Neuronal stem cell (in vitro differentiated cells): Measurements from ENCODE around the gene DLX1.

ENCODE experiments used
- DNase-seq: peaks from one replicate; pipeline ENCODE4 v3.0.0-alpha.2; 2013; ENCODE audit warnings: low spot score
- H2AFZ ChIP-seq: one replicate; pipeline ENCODE4 v1.6.1; 2013; ENCODE audit warnings: mild to moderate bottlenecking, low read length, inconsistent platforms
- H2AK5ac ChIP-seq: 2 replicates; pipeline ENCODE4 v1.6.1; 2013; ENCODE audit warnings: low read depth, mild to moderate bottlenecking, inconsistent platforms, low read length, moderate library complexity, mixed read lengths
- H2BK120ac ChIP-seq: 2 replicates; pipeline ENCODE4 v1.6.1; 2013; ENCODE audit warnings: low read depth, mild to moderate bottlenecking, inconsistent platforms, low read length, moderate library complexity, mixed read lengths
- H2BK12ac ChIP-seq: one replicate; pipeline ENCODE4 v1.6.1; 2013; ENCODE audit warnings: low read length, inconsistent platforms
- H2BK15ac ChIP-seq: 2 replicates; pipeline ENCODE4 v1.6.1; 2013; ENCODE audit warnings: mild to moderate bottlenecking, low read length, inconsistent platforms, mixed read lengths
- H2BK5ac ChIP-seq: one replicate; pipeline ENCODE4 v1.6.1; 2013; ENCODE audit warnings: inconsistent platforms, mild to moderate bottlenecking, low read length, moderate library complexity
- H3K14ac ChIP-seq: one replicate; pipeline ENCODE4 v1.6.1; 2013; ENCODE audit warnings: low read length, inconsistent platforms
- H3K18ac ChIP-seq: 2 replicates; pipeline ENCODE4 v1.6.1; 2013; ENCODE audit warnings: low read length, inconsistent platforms
- H3K23ac ChIP-seq: 2 replicates; pipeline ENCODE4 v1.6.1; 2013; ENCODE audit warnings: low read depth, mild to moderate bottlenecking, mixed read lengths, low read length, inconsistent platforms; ENCODE audit not compliant: poor library complexity
- H3K27ac ChIP-seq: replicated peaks from 3 replicates; pipeline ENCODE4 v1.5.1; 2013; ENCODE audit warnings: low read length, inconsistent platforms
- H3K27me3 ChIP-seq, 3 experiments: 2 replicates each; pipeline ENCODE4 v1.6.1; 2013; ENCODE audit warnings: low read length in 3 of 3, mild to moderate bottlenecking in 2 of 3, inconsistent platforms in 1 of 3, low read depth in 1 of 3, mixed read lengths in 1 of 3, moderate library complexity in 1 of 3; ENCODE audit not compliant: control insufficient read depth in 3 of 3, insufficient read depth in 3 of 3
- H3K36me3 ChIP-seq, 2 donors: replicated peaks in 1 of 2; 2 replicates each; pipeline ENCODE4 v1.6.1; 2013; ENCODE audit warnings: low read length in 2 of 2; ENCODE audit not compliant: control insufficient read depth in 2 of 2, insufficient read depth in 2 of 2
- H3K4ac ChIP-seq: 2 replicates; pipeline ENCODE4 v1.6.1; 2013; ENCODE audit warnings: inconsistent platforms, mild to moderate bottlenecking, low read length, moderate library complexity
- H3K4me1 ChIP-seq, 2 donors: 1 replicate in 1 of 2; 2 replicates in 1 of 2; pipeline ENCODE4 v1.6.1; 2013; ENCODE audit warnings: low read length in 2 of 2, low read depth in 1 of 2; ENCODE audit not compliant: control insufficient read depth in 2 of 2, insufficient read depth in 1 of 2
- H3K4me2 ChIP-seq: one replicate; pipeline ENCODE4 v1.6.1; 2013; ENCODE audit warnings: mild to moderate bottlenecking, low read length, inconsistent platforms; ENCODE audit not compliant: insufficient read depth, poor library complexity, severe bottlenecking
- H3K4me3 ChIP-seq, 2 donors: 2 replicates each; pipeline ENCODE4 v1.5.1; 2013; ENCODE audit warnings: low read length in 2 of 2, mild to moderate bottlenecking in 2 of 2, inconsistent platforms in 1 of 2, moderate library complexity in 1 of 2
- H3K79me1 ChIP-seq: one replicate; pipeline ENCODE4 v1.6.1; 2013; ENCODE audit warnings: low read depth, mild to moderate bottlenecking, inconsistent platforms, low read length, moderate library complexity
- H3K9ac ChIP-seq: one replicate; pipeline ENCODE4 v1.6.1; 2013; ENCODE audit warnings: mild to moderate bottlenecking, low read depth, low read length, inconsistent platforms; ENCODE audit not compliant: poor library complexity
- H3K9me3 ChIP-seq, 2 donors: replicated peaks in 1 of 2; 2 replicates each; pipeline versions ENCODE3 to v1.6.1; 2013; ENCODE audit warnings: low read length in 2 of 2, mild to moderate bottlenecking in 2 of 2, inconsistent platforms in 1 of 2, low read depth in 1 of 2, mixed read lengths in 1 of 2, moderate library complexity in 1 of 2; ENCODE audit not compliant: control insufficient read depth in 2 of 2, insufficient read depth in 1 of 2
- H4K8ac ChIP-seq: one replicate; pipeline ENCODE4 v1.6.1; 2013; ENCODE audit warnings: low read depth, mild to moderate bottlenecking, inconsistent platforms, low read length, moderate library complexity
- H4K91ac ChIP-seq: one replicate; pipeline ENCODE4 v1.6.1; 2013; ENCODE audit warnings: low read length, low read depth, mild to moderate bottlenecking, inconsistent platforms; ENCODE audit not compliant: poor library complexity
- WGBS, 2 donors: extraction: QIAGEN DNeasy Blood & Tissue Kit; methylation state at CpG; one replicate each; pipeline ENCODE4 v1.1.7; 2013; ENCODE audit warnings: missing lambda C conversion rate in 2 of 2, mixed read lengths in 1 of 2; ENCODE audit not compliant: insufficient read length in 2 of 2, insufficient replicate concordance in 1 of 2; ENCODE audit errors: extremely low coverage in 2 of 2; 5-methylcytosine and 5-hydroxymethylcytosine counted together

Gene DLX1

GRCh38 chr2:172040311-172040710 lies 45.0 kb upstream of the DLX1 start:
- Histone ChIP-seq H2BK12ac (no peak overlapping the region), H3K9ac (no peak overlapping the region), H3K4me1 (no peaks in the 10 kb centered on the region), H2AK5ac (no peak overlapping the region), H3K4ac (no peak overlapping the region), H3K14ac (no peak overlapping the region), H3K27ac (no peak overlapping the region), H3K9me3 (peaks cover 0 to 2% of the 10 kb centered on the region in 2 donors), H3K4me3 (no peak overlapping the region), H2BK120ac (no peak overlapping the region), H4K8ac (no peak overlapping the region), H3K18ac (no peak overlapping the region), H3K36me3 (no peaks in the 10 kb centered on the region), H4K91ac (no peak overlapping the region), H2BK15ac (no peak overlapping the region), H3K79me1 (no peaks in the 10 kb centered on the region), H2BK5ac (no peak overlapping the region), H2AFZ (no peak overlapping the region), H3K4me2 (no peak overlapping the region), H3K23ac (no peak overlapping the region), H3K27me3 (no peaks in the 10 kb centered on the region)
- no CpG with 5 or more reads among the region's 6 CpGs for WGBS, 2 donors
- no peak for DNase-seq

DNA sequence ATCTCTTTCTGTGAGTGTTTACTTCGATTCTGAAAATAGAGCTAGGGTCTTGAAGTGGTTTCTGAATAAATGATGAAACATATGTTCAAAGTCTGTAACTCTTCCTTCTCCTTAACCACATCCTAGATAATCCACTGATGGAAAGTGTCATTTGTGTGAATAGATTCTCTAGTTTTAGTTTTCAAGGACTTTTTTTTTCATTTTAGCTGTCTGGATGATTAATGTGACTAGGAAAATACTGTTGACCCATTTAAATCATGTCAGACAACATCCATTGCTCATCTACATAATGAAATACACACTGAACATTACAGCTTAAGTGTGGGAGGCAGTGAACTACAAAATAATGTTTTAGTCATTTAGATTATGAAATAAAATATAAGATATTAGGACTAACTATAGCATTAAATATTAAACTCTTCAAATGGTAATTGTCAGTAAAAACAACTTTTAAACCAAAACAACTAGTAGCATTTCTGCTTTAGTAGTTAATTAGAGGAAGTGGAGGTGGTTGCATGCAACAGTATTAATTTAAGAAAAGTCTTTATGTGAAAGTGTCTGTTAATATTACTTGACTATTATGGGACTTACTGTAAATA lies 39.1 kb upstream of the DLX1 start:
- Histone ChIP-seq H3K14ac (no peak overlapping the region), H3K4me3 (no peak overlapping the region), H2BK120ac (no peak overlapping the region), H3K23ac (no peak overlapping the region), H2BK12ac (no peak overlapping the region), H4K91ac (no peak overlapping the region), H2BK5ac (no peak overlapping the region), H3K4me1 (peaks cover 0 to 2% of the 10 kb centered on the region in 2 donors), H3K9ac (no peak overlapping the region), H3K27me3 (no peaks in the 10 kb centered on the region), H3K4me2 (no peak overlapping the region), H3K9me3 (no peaks in the 10 kb centered on the region), H3K18ac (no peak overlapping the region), H3K27ac (no peak overlapping the region), H3K79me1 (no peaks in the 10 kb centered on the region), H3K36me3 (no peaks in the 10 kb centered on the region), H4K8ac (no peak overlapping the region), H3K4ac (no peak overlapping the region), H2AFZ (no peak overlapping the region), H2AK5ac (no peak overlapping the region), H2BK15ac (no peak overlapping the region)
- no CpG with 5 or more reads among the region's 1 CpG for WGBS, 2 donors
- DNase-seq, result no peak

GRCh38 chr2:172046866-172047565 lies 38.3 kb upstream of the DLX1 start:
- H3K27ac ChIP-seq, result no peak overlapping the region
- H2BK12ac ChIP-seq, result no peak overlapping the region
- no peak overlapping the region for H3K23ac ChIP-seq
- H2AFZ ChIP-seq, result no peak overlapping the region
- no peaks in the 10 kb centered on the region for H3K79me1 ChIP-seq
- H3K9me3 ChIP-seq, result no peaks in the 10 kb centered on the region
- H3K4me3 ChIP-seq, result no peak overlapping the region
- H3K4ac ChIP-seq, result no peak overlapping the region
- no peak overlapping the region for H3K4me2 ChIP-seq
- no CpG with 5 or more reads among the region's 3 CpGs for WGBS, 2 donors
- peaks cover 0 to 2% of the 10 kb centered on the region in 2 donors for H3K4me1 ChIP-seq
- no peak overlapping the region for H3K9ac ChIP-seq
- no peak overlapping the region for H4K8ac ChIP-seq
- no peak for DNase-seq
- H4K91ac ChIP-seq, result no peak overlapping the region
- no peak overlapping the region for H2AK5ac ChIP-seq
- H3K36me3 ChIP-seq, result no peaks in the 10 kb centered on the region
- no peak overlapping the region for H3K14ac ChIP-seq
- no peak overlapping the region for H2BK120ac ChIP-seq
- no peak overlapping the region for H3K18ac ChIP-seq
- H2BK5ac ChIP-seq, result no peak overlapping the region
- no peaks in the 10 kb centered on the region for H3K27me3 ChIP-seq
- no peak overlapping the region for H2BK15ac ChIP-seq

- Histone ChIP-seq H2BK15ac (no peak overlapping the region), H3K27me3 (no peaks in the 10 kb centered on the region), H2BK120ac (no peak overlapping the region), H2BK5ac (no peak overlapping the region), H2AK5ac (no peak overlapping the region), H4K91ac (no peak overlapping the region), H3K14ac (no peak overlapping the region), H3K4me1 (peaks cover 0 to 2% of the 10 kb centered on the region in 2 donors), H3K18ac (no peak overlapping the region), H3K9me3 (no peaks in the 10 kb centered on the region), H2BK12ac (no peak overlapping the region), H3K23ac (no peak overlapping the region), H4K8ac (no peak overlapping the region), H2AFZ (no peak overlapping the region), H3K4me2 (no peak overlapping the region), H3K36me3 (no peaks in the 10 kb centered on the region), H3K4me3 (no peak overlapping the region), H3K79me1 (no peaks in the 10 kb centered on the region), H3K4ac (no peak overlapping the region), H3K27ac (no peak overlapping the region), H3K9ac (no peak overlapping the region)
- WGBS, 2 donors, result no CpG with 5 or more reads among the region's 8 CpGs
- DNase-seq, result no peak
Measured at GRCh38 chr2:172047566-172048507, 37.5 kb upstream of the DLX1 start.
